Panc1 (cell line): Measurements from ENCODE around the gene TSKU. TPM values are rescaled to one million over a fixed set of nuclear protein-coding genes. Genes with fewer than 3 reads are reported as not detected.

Experiments
- ATAC-seq: fragments of 200-7000 bp; cut with Tn5 transposase; 2 replicates; pipeline ENCODE4 v1.9.1; 2020; ENCODE audit warnings: mild to moderate bottlenecking, moderate library complexity
- BruUV-seq: library from RNA; stranded (reverse); fragments of 400-500 nt; replicated peaks from 2 replicates; lab custom pipeline; 2021; lab: Mats Ljungman, UMichigan
- CTCF ChIA-PET: fragments of 300-600 bp; sonication (Branson Sonifier 250); formaldehyde crosslinking; loops from one replicate; lab custom pipeline; 2022; ENCODE audit warnings: antibody characterized with exemption; lab: Charles Lee
- POLR2A ChIA-PET: fragments of 300-600 bp; sonication (Branson Sonifier 250); formaldehyde crosslinking; loops from one replicate; lab custom pipeline; 2022; ENCODE audit warnings: antibody characterized with exemption; lab: Charles Lee
- DNase-seq: peaks from one replicate; pipeline ENCODE4 v3.0.0-alpha.2; 2010; ENCODE audit warnings: low read depth, low spot score
- H3K27ac ChIP-seq: 2 replicates; pipeline ENCODE4 v1.5.1; 2011; ENCODE audit warnings: mild to moderate bottlenecking, low read length, inconsistent platforms
- H3K27me3 ChIP-seq: fragments of 200-500 bp; sonication (Bioruptor generic); 2 replicates; pipeline ENCODE4 v1.6.0; 2014; ENCODE audit warnings: low read length, inconsistent platforms; ENCODE audit not compliant: control insufficient read depth, insufficient read depth
- H3K36me3 ChIP-seq: fragments of 200-500 bp; sonication (Bioruptor generic); 2 replicates; pipeline ENCODE4 v1.5.1; 2014; ENCODE audit warnings: inconsistent platforms, mild to moderate bottlenecking, low read length, moderate library complexity; ENCODE audit not compliant: control insufficient read depth, insufficient read depth
- H3K4me1 ChIP-seq: 2 replicates; pipeline ENCODE4 v1.5.1; 2011; ENCODE audit warnings: inconsistent platforms, mild to moderate bottlenecking, low read length, moderate library complexity; ENCODE audit not compliant: control insufficient read depth, insufficient read depth
- H3K4me3 ChIP-seq, 2 experiments: 2 replicates each; pipeline ENCODE4 v1.5.1; 2011 to 2012; ENCODE audit warnings: low read depth in 2 of 2, low read length in 2 of 2, mild to moderate bottlenecking in 2 of 2, inconsistent platforms in 1 of 2, moderate library complexity in 1 of 2
- H3K9me3 ChIP-seq: fragments of 200-500 bp; sonication (Bioruptor generic); 2 replicates; pipeline ENCODE4 v1.5.1; 2014; ENCODE audit warnings: low read depth, mild to moderate bottlenecking, inconsistent platforms, low read length, moderate library complexity; ENCODE audit not compliant: control insufficient read depth, insufficient read depth
- POLR2AphosphoS5 ChIP-seq: IDR thresholded peaks from 2 replicates; pipeline ENCODE4 v1.6.1; 2012; ENCODE audit warnings: mild to moderate bottlenecking, low read depth, low read length, moderate library complexity
- SIN3A ChIP-seq: IDR thresholded peaks from 2 replicates; pipeline ENCODE4 v1.6.1; 2012; ENCODE audit warnings: low read depth, mild to moderate bottlenecking, low read length, moderate library complexity, borderline replicate concordance; ENCODE audit not compliant: insufficient read depth
- TCF7L2 ChIP-seq: IDR thresholded peaks from 2 replicates; pipeline ENCODE4 v1.6.1; 2011; ENCODE audit warnings: mild to moderate bottlenecking, low read depth, low read length, inconsistent platforms
- in situ Hi-C: cut with HindIII; loops from 2 replicates; pipeline ENCODE4 v1.10.0; 2016; ENCODE audit warnings: low sequenced_read_pairs, low pct_unique_long_range_greater_than_20kb
- intact Hi-C: fragments of 100-400 bp; cut with micrococcal nuclease; formaldehyde crosslinking; loops from one replicate; pipeline ENCODE4 v1.10.0; 2022; ENCODE audit not compliant: unreplicated experiment
- total RNA-seq: library from RNA; stranded (reverse); gene quantifications from one replicate; pipeline ENCODE4 v1.2.1, GENCODE V29; 2021; ENCODE audit not compliant: unreplicated experiment
- TF ChIP-seq, protein P1 (sequence below): fragments of 450-650 bp; IDR thresholded peaks from 2 replicates; pipeline ENCODE4 v1.5.1; 2017; ENCODE audit warnings: mild to moderate bottlenecking
- TF ChIP-seq, protein P2 (sequence below), 2 experiments: IDR thresholded peaks; 2 replicates each; pipeline ENCODE4 v1.6.1; 2011 to 2012; ENCODE audit warnings: low read depth in 2 of 2, control low read depth in 1 of 2, low read length in 1 of 2, mild to moderate bottlenecking in 1 of 2, moderate library complexity in 1 of 2; ENCODE audit not compliant: insufficient read depth in 1 of 2

The TSKU gene
- total RNA-seq, 1 experiment from 2014 or later: 31.4 TPM

DNA sequence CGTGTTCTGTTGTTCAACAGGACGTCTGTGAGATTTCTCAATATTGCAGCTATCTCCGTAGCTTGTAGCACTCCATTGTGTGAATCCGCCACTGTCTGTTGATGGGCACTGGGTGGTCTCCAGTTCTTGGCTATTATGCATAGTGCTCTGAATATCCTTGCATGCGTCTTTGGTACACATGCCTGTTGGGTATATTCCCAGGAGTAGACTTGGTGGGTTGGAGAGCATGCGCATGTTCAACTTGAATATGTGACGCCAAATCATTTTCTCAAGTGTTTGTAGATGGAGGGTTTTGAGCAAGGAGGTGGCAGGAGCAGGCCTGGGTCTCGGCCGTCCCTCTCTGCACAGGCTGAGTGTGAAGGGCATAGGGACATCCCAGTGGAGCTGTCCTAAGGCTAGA, 24.8 kb upstream of the TSKU start:
- POLR2A ChIA-PET: no interaction called here
- BruUV-seq: no TSS peak
- ATAC-seq (no peak), DNase-seq (no peak)
- no peak overlapping the region for H3K27ac ChIP-seq
- in situ Hi-C loops (no loop called here), intact Hi-C loops (no loop called here)
- no peaks in the 10 kb centered on the region for H3K9me3 ChIP-seq
- TF ChIP-seq, protein P1, sequence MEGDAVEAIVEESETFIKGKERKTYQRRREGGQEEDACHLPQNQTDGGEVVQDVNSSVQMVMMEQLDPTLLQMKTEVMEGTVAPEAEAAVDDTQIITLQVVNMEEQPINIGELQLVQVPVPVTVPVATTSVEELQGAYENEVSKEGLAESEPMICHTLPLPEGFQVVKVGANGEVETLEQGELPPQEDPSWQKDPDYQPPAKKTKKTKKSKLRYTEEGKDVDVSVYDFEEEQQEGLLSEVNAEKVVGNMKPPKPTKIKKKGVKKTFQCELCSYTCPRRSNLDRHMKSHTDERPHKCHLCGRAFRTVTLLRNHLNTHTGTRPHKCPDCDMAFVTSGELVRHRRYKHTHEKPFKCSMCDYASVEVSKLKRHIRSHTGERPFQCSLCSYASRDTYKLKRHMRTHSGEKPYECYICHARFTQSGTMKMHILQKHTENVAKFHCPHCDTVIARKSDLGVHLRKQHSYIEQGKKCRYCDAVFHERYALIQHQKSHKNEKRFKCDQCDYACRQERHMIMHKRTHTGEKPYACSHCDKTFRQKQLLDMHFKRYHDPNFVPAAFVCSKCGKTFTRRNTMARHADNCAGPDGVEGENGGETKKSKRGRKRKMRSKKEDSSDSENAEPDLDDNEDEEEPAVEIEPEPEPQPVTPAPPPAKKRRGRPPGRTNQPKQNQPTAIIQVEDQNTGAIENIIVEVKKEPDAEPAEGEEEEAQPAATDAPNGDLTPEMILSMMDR: no peak
- TF ChIP-seq, protein P2, sequence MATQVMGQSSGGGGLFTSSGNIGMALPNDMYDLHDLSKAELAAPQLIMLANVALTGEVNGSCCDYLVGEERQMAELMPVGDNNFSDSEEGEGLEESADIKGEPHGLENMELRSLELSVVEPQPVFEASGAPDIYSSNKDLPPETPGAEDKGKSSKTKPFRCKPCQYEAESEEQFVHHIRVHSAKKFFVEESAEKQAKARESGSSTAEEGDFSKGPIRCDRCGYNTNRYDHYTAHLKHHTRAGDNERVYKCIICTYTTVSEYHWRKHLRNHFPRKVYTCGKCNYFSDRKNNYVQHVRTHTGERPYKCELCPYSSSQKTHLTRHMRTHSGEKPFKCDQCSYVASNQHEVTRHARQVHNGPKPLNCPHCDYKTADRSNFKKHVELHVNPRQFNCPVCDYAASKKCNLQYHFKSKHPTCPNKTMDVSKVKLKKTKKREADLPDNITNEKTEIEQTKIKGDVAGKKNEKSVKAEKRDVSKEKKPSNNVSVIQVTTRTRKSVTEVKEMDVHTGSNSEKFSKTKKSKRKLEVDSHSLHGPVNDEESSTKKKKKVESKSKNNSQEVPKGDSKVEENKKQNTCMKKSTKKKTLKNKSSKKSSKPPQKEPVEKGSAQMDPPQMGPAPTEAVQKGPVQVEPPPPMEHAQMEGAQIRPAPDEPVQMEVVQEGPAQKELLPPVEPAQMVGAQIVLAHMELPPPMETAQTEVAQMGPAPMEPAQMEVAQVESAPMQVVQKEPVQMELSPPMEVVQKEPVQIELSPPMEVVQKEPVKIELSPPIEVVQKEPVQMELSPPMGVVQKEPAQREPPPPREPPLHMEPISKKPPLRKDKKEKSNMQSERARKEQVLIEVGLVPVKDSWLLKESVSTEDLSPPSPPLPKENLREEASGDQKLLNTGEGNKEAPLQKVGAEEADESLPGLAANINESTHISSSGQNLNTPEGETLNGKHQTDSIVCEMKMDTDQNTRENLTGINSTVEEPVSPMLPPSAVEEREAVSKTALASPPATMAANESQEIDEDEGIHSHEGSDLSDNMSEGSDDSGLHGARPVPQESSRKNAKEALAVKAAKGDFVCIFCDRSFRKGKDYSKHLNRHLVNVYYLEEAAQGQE (IDR thresholded peaks at IDR 0.05; ENCODE audit: insufficient read depth in 1 of 2, low read depth in 2 of 2, low read length in 1 of 2): no peak
- no peak for TF ChIP-seq POLR2AphosphoS5
- no peak for TF ChIP-seq SIN3A
- no peak for TF ChIP-seq TCF7L2
- no peaks in the 10 kb centered on the region for H3K27me3 ChIP-seq
- H3K4me1 ChIP-seq: no peaks in the 10 kb centered on the region
- H3K4me3 ChIP-seq: no peak overlapping the region
- H3K36me3 ChIP-seq: no peaks in the 10 kb centered on the region
- CTCF ChIA-PET: no interaction called here

DNA sequence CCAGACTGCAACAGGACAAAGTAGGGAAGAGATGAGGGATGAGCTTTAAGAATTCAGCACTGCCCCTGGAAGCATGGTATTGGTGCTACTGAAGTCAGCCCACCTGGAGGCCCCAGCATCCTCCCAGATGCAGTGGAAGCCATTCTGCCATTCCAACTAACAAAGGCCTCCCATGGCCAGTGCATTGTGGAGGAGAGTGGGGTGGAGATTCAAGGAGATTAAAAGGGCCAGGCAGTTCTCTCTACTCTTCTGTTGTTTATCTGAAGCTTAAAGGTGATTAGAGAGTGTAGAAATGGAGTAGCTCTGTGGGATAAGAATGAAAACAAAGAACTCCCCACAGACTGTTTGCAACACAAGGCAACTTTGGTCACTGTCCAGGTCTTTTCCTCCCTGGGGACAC, 24.1 kb upstream of the TSKU start:
- ATAC-seq (no peak), DNase-seq (no peak)
- TF ChIP-seq POLR2AphosphoS5: no peak
- TF ChIP-seq SIN3A: no peak
- TF ChIP-seq, protein P2 (IDR thresholded peaks at IDR 0.05; ENCODE audit: insufficient read depth in 1 of 2, low read depth in 2 of 2, low read length in 1 of 2): no peak
- H3K27ac ChIP-seq: no peak overlapping the region
- intact Hi-C loops (no loop called here), in situ Hi-C loops (no loop called here)
- no TSS peak for BruUV-seq
- H3K27me3 ChIP-seq: no peaks in the 10 kb centered on the region
- H3K4me3 ChIP-seq: no peak overlapping the region
- no peaks in the 10 kb centered on the region for H3K36me3 ChIP-seq
- ChIA-PET CTCF (no interaction called here), POLR2A (no interaction called here)
- H3K9me3 ChIP-seq: no peaks in the 10 kb centered on the region
- H3K4me1 ChIP-seq: no peaks in the 10 kb centered on the region; the same call in 1 of the 2 replicates
